Hepatocyte (in vitro differentiated cells): ENCODE results near the gene ZNF670. TPM values are rescaled to one million over a fixed set of nuclear protein-coding genes. Genes with fewer than 3 reads are reported as not detected.

Experiments used
- DNase-seq: peaks from one replicate; pipeline ENCODE4 v3.0.0-alpha.2; 2016; ENCODE audit warnings: low spot score
- H2AFZ ChIP-seq: fragments of 200-600 bp; sonication (generic); 2 replicates; pipeline ENCODE4 v1.6.0; 2016; ENCODE audit warnings: antibody characterized with exemption, mild to moderate bottlenecking
- H3K27ac ChIP-seq: fragments of 200-600 bp; sonication (generic); 2 replicates; pipeline ENCODE4 v1.5.1; 2016; ENCODE audit warnings: mild to moderate bottlenecking
- H3K27me3 ChIP-seq: fragments of 200-600 bp; sonication (generic); 2 replicates; pipeline ENCODE4 v1.6.1; 2016
- H3K36me3 ChIP-seq: fragments of 200-600 bp; sonication (generic); replicated peaks from 2 replicates; pipeline ENCODE4 v1.5.1; 2016; ENCODE audit warnings: low read depth; ENCODE audit not compliant: insufficient read depth
- H3K4me1 ChIP-seq: fragments of 200-600 bp; sonication (generic); 2 replicates; pipeline ENCODE4 v1.5.1; 2016; ENCODE audit warnings: mild to moderate bottlenecking, moderate library complexity; ENCODE audit not compliant: insufficient read depth
- H3K4me2 ChIP-seq: fragments of 200-600 bp; sonication (generic); 2 replicates; pipeline ENCODE4 v1.6.0; 2016
- H3K4me3 ChIP-seq: fragments of 200-600 bp; sonication (generic); 2 replicates; pipeline ENCODE4 v1.5.1; 2016; ENCODE audit warnings: mild to moderate bottlenecking
- H3K79me2 ChIP-seq: fragments of 200-600 bp; sonication (generic); 2 replicates; pipeline ENCODE4 v1.6.0; 2017; ENCODE audit warnings: mild to moderate bottlenecking
- H3K9me2 ChIP-seq: fragments of 200-600 bp; sonication (generic); replicated peaks from 2 replicates; pipeline ENCODE4 v1.6.0; 2017; ENCODE audit warnings: mild to moderate bottlenecking; ENCODE audit not compliant: insufficient read depth
- H3K9me3 ChIP-seq: fragments of 200-600 bp; sonication (generic); 2 replicates; pipeline ENCODE4 v1.5.1; 2016; ENCODE audit warnings: low read depth, mild to moderate bottlenecking
- H4K20me1 ChIP-seq: fragments of 200-600 bp; sonication (generic); 2 replicates; pipeline ENCODE4 v1.6.0; 2016; ENCODE audit warnings: mild to moderate bottlenecking; ENCODE audit not compliant: insufficient read depth, poor library complexity, severe bottlenecking
- CTCF ChIP-seq: fragments of 200-600 bp; sonication (generic); IDR thresholded peaks from 2 replicates; pipeline ENCODE4 v1.5.1; 2016; ENCODE audit warnings: antibody characterized with exemption, mild to moderate bottlenecking; ENCODE audit not compliant: poor library complexity
- EZH2 ChIP-seq: fragments of 200-600 bp; sonication (generic); IDR thresholded peaks from 2 replicates; pipeline ENCODE4 v1.6.1; 2016; ENCODE audit warnings: antibody characterized with exemption, mild to moderate bottlenecking, borderline replicate concordance
- EZH2phosphoT487 ChIP-seq: fragments of 200-600 bp; sonication (generic); IDR thresholded peaks from one replicate; pipeline ENCODE4 v1.6.1; 2018; ENCODE audit warnings: antibody characterized with exemption, mild to moderate bottlenecking, low read depth, moderate library complexity; ENCODE audit not compliant: unreplicated experiment, severe bottlenecking
- WGBS: methylation state at CpG from one replicate; pipeline ENCODE4 v1.1.6; 2016; ENCODE audit warnings: low lambda C conversion rate; ENCODE audit errors: missing lambda C conversion rate; 5-methylcytosine and 5-hydroxymethylcytosine counted together
- polyA plus RNA-seq: library from polyadenylated mRNA; unstranded; fragments of >200 nt; fragmentation: Nextera tagmentation; extraction: Ambion mirVana; gene quantifications from 2 replicates; pipeline ENCODE4 v1.2.1, GENCODE V29; 2016
- total RNA-seq: library from RNA; depleted of rRNA; stranded (reverse); fragments of >200 nt; gene quantifications from 2 replicates; pipeline ENCODE4 v1.2.3, GENCODE V29; 2014

ZNF670 gene
- total and polyA plus RNA-seq, 2 experiments from 2014 or later = 5.5 to 5.8 TPM

GRCh38 chr1:247100676-247101279, 22.2 kb upstream of the ZNF670 start:
- peaks cover 28% of the 10 kb centered on the region for H3K9me3 ChIP-seq
- TF ChIP-seq EZH2phosphoT487 (no peak), CTCF (no peak), EZH2 (no peak)
- DNase-seq = no peak
- H3K27me3 ChIP-seq = no peaks in the 10 kb centered on the region
- H4K20me1 ChIP-seq = no peaks in the 10 kb centered on the region
- no peaks in the 10 kb centered on the region for H3K4me1 ChIP-seq
- H3K79me2 ChIP-seq = peaks cover 30% of the 10 kb centered on the region
- H2AFZ ChIP-seq = no peak overlapping the region
- WGBS = 96% methylated on average over 9 of the region's 9 CpGs
- H3K9me2 ChIP-seq = no peaks in the 10 kb centered on the region
- H3K4me2 ChIP-seq = no peak overlapping the region
- no peak overlapping the region for H3K27ac ChIP-seq
- no peak overlapping the region for H3K4me3 ChIP-seq
- H3K36me3 ChIP-seq = peaks cover 14% of the 10 kb centered on the region

- 88% methylated on average over 5 of the region's 5 CpGs for WGBS
- no peak overlapping the region for H3K4me2 ChIP-seq
- no peak overlapping the region for H3K4me3 ChIP-seq
- H3K79me2 ChIP-seq = peaks cover 12% of the 10 kb centered on the region
- DNase-seq = no peak
- H3K27me3 ChIP-seq = no peaks in the 10 kb centered on the region
- H3K27ac ChIP-seq = no peak overlapping the region
- no peaks in the 10 kb centered on the region for H4K20me1 ChIP-seq
- H2AFZ ChIP-seq = no peak overlapping the region
- H3K36me3 ChIP-seq = peaks cover 14% of the 10 kb centered on the region
- peaks cover 22% of the 10 kb centered on the region for H3K9me3 ChIP-seq
- TF ChIP-seq CTCF = no peak
- no peak for TF ChIP-seq EZH2
- no peak for TF ChIP-seq EZH2phosphoT487
- no peaks in the 10 kb centered on the region for H3K9me2 ChIP-seq
- no peaks in the 10 kb centered on the region for H3K4me1 ChIP-seq
These were observed 18.3 kb upstream of the ZNF670 start for GRCh38 chr1:247096958-247097357.

- no peak overlapping the region for H3K27ac ChIP-seq
- WGBS = 69% methylated on average over 5 of the region's 5 CpGs
- H3K4me2 ChIP-seq = no peak overlapping the region
- peaks cover 8% of the 10 kb centered on the region for H3K79me2 ChIP-seq
- no peak for TF ChIP-seq EZH2
- TF ChIP-seq CTCF = no peak
- TF ChIP-seq EZH2phosphoT487 = no peak
- H3K36me3 ChIP-seq = peaks cover 14% of the 10 kb centered on the region
- no peaks in the 10 kb centered on the region for H3K27me3 ChIP-seq
- H2AFZ ChIP-seq = no peak overlapping the region
- H3K9me3 ChIP-seq = peaks cover 18% of the 10 kb centered on the region
- H3K4me1 ChIP-seq = no peaks in the 10 kb centered on the region
- H4K20me1 ChIP-seq = no peaks in the 10 kb centered on the region
- H3K4me3 ChIP-seq = no peak overlapping the region
- no peaks in the 10 kb centered on the region for H3K9me2 ChIP-seq
- DNase-seq = no peak
These were observed 17.9 kb upstream of the ZNF670 start for GRCh38 chr1:247096544-247096943.
